K562 (cell line): ENCODE measurements around the gene NUP153. TPM values are rescaled to one million over a fixed set of nuclear protein-coding genes. Genes with fewer than 3 reads are reported as not detected.

Source experiments
- ARHGAP35 ChIP-seq: fragments of 450-650 bp; IDR thresholded peaks from 2 replicates; pipeline ENCODE4 v1.6.1; 2018; ENCODE audit not compliant: partially characterized antibody
- DEAF1 ChIP-seq: fragments of 450-650 bp; formaldehyde crosslinking; IDR thresholded peaks from 2 replicates; pipeline ENCODE4 v1.4.0; 2020; ENCODE audit warnings: mild to moderate bottlenecking, moderate library complexity
- ETS2 ChIP-seq: IDR thresholded peaks from 2 replicates; pipeline ENCODE4 v1.6.1; 2016; ENCODE audit warnings: borderline replicate concordance, missing genetic modification characterization, mild to moderate bottlenecking, moderate library complexity, missing compliant biosample characterization; ENCODE audit not compliant: poor library complexity, severe bottlenecking
- JUNB ChIP-seq: fragments of 450-650 bp; formaldehyde crosslinking; conservative IDR thresholded peaks from 2 replicates; pipeline ENCODE4 v1.4.0; 2020; ENCODE audit warnings: mild to moderate bottlenecking
- KLF10 ChIP-seq: fragments of 250-450 bp; sonication (Bioruptor Pico); IDR thresholded peaks from 2 replicates; pipeline ENCODE4 v1.6.1; 2021; ENCODE audit warnings: matching md5 sums
- PRMT5 ChIP-seq: sonication (generic); formaldehyde crosslinking; IDR thresholded peaks from 2 replicates; pipeline ENCODE4 v1.5.0; 2020; ENCODE audit warnings: missing genetic modification reagents
- RERE ChIP-seq: sonication (generic); formaldehyde crosslinking; IDR thresholded peaks from 2 replicates; pipeline ENCODE4 v1.8.0; 2023; ENCODE audit warnings: missing genetic modification reagents, mild to moderate bottlenecking, borderline replicate concordance
- SIN3B ChIP-seq: fragments of 450-650 bp; IDR thresholded peaks from 2 replicates; pipeline ENCODE4 v1.6.1; 2017; ENCODE audit warnings: low read depth, mild to moderate bottlenecking, moderate library complexity
- TAF7 ChIP-seq: fragments of 450-650 bp; IDR thresholded peaks from 2 replicates; pipeline ENCODE4 v1.6.1; 2016; ENCODE audit warnings: missing genetic modification characterization, missing compliant biosample characterization
- XRCC5 ChIP-seq: fragments of 200-400 bp; formaldehyde crosslinking; IDR thresholded peaks from 2 replicates; pipeline ENCODE4 v1.6.1; 2017; ENCODE audit warnings: low read depth, mild to moderate bottlenecking, low read length
- ZEB2 ChIP-seq: fragments of 450-650 bp; IDR thresholded peaks from 2 replicates; pipeline ENCODE4 v1.6.1; 2016
- ZNF232 ChIP-seq: sonication (generic); formaldehyde crosslinking; IDR thresholded peaks from 2 replicates; pipeline ENCODE4 v1.8.0; 2022; ENCODE audit warnings: mild to moderate bottlenecking, missing genetic modification reagents
- ZNF551 ChIP-seq: fragments of 250-450 bp; sonication (Bioruptor Pico); IDR thresholded peaks from 2 replicates; pipeline ENCODE4 v1.5.0; 2021; ENCODE audit warnings: mild to moderate bottlenecking, moderate library complexity
- ZNF717 ChIP-seq: fragments of 250-450 bp; sonication (Bioruptor Pico); IDR thresholded peaks from 2 replicates; pipeline ENCODE4 v1.5.0; 2021
- ZNF75A ChIP-seq: fragments of 450-650 bp; formaldehyde crosslinking; IDR thresholded peaks from 2 replicates; pipeline ENCODE4 v1.4.0; 2020; ENCODE audit warnings: mild to moderate bottlenecking
- polyA plus RNA-seq, 8 experiments: library from polyadenylated mRNA; depleted of rRNA in 4 of 8; stranded (reverse) in 5 of 8; unstranded in 3 of 8; fragments of >200 nt; fragmentation: Nextera tagmentation in 2 of 8; fragmentation: Illumina TruSeq in 1 of 8; extraction: Ambion mirVana in 2 of 8; extraction: Trizol in 1 of 8; gene quantifications; 2 replicates each; pipeline versions ENCODE4 v1.2.1 to v1.2.3, GENCODE V29; 2011 to 2014; ENCODE audit warnings: inconsistent platforms in 1 of 8, missing spikeins in 1 of 8
- total RNA-seq, 7 experiments: library from RNA; depleted of rRNA in 6 of 7; stranded (reverse); fragments of >200 nt in 6 of 7; fragmentation: Illumina TruSeq in 2 of 7; extraction: Trizol in 2 of 7; gene quantifications; 2 replicates each; pipeline versions ENCODE4 v1.2.1 to v1.2.3, GENCODE V29; 2011 to 2021; ENCODE audit warnings: low replicate concordance in 1 of 7
- TF ChIP-seq, protein P1 (sequence below): sonication (generic); formaldehyde crosslinking; IDR thresholded peaks from 2 replicates; pipeline ENCODE4 v1.8.0; 2023; ENCODE audit warnings: mild to moderate bottlenecking, missing genetic modification reagents

Gene NUP153
- total and polyA plus RNA-seq, 9 of the 15 experiments (the other 6 are each of a cell fraction or from before 2014, with no cell fraction given): 21.9 to 110 (median 84.8) TPM

DNA sequence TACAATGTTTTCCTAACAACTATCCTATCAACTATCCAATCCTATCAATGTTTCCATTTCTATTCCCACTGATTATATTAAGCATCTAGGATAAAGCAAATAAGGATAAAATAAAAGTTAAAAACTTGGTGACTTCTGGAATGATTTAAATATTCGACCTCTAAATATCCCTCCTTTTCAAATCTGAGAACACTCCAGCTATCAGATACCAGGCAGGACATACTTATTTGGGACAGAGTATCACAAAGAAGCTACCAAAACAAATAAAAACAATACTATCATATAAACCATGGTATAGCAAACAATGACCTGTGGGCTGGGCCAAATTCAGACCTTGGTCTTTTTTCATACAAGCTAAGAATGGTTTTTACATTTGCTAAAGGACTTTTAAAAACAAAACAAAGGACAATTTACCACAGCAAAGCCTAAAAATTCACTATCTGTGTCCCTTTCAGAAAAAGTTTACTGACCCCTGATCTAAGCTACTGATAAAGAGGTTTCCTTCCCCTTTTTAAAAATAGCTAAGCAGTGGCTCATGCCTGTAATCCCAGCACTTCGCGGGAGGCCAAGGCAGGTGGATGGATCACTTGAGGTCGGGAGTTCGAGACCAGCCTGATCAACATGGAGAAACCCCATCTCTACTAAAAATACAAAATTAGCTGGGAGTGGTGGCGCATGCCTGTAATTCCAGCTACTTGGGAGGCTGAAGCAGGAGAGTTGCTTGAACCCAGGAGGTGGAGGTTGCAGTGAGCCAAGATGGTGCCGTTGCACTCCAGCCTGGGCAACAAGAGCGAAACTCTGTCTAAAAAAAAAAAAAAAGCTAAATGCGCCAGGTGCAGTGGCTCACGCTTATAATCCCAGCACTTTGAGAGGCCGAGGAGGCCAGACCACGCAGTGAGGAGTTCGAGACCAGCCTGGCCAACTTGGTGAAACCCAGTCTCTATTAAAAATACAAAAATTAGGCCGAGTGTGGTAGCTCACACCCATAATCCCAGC lies 6.0 kb downstream of the NUP153 start (continued):
- TF ChIP-seq JUNB: no peak
- no peak for TF ChIP-seq ZNF75A (CRISPR knock-in tag)
- peak; percentile 13; the same call in 1 of the 2 replicates for TF ChIP-seq DEAF1 (CRISPR knock-in tag)
- 0 out of 2 replicates have a peak, but pooled peaks have one; percentile 38 for TF ChIP-seq ZNF551 (CRISPR knock-in tag)
- no peak for TF ChIP-seq XRCC5
- TF ChIP-seq ZNF232 (CRISPR knock-in tag): no peak
- TF ChIP-seq KLF10 (CRISPR knock-in tag): no peak
- TF ChIP-seq PRMT5 (CRISPR knock-in tag): no peak
- no peak for TF ChIP-seq TAF7
- no peak for TF ChIP-seq ARHGAP35
- no peak for TF ChIP-seq SIN3B
- no peak for TF ChIP-seq ZNF717 (CRISPR knock-in tag)
- 0 out of 2 replicates have a peak, but pooled peaks have one; percentile 57 for TF ChIP-seq ZEB2
- TF ChIP-seq RERE (CRISPR knock-in tag): no peak
- no peak for TF ChIP-seq ETS2 (tag)
- TF ChIP-seq, protein P1, sequence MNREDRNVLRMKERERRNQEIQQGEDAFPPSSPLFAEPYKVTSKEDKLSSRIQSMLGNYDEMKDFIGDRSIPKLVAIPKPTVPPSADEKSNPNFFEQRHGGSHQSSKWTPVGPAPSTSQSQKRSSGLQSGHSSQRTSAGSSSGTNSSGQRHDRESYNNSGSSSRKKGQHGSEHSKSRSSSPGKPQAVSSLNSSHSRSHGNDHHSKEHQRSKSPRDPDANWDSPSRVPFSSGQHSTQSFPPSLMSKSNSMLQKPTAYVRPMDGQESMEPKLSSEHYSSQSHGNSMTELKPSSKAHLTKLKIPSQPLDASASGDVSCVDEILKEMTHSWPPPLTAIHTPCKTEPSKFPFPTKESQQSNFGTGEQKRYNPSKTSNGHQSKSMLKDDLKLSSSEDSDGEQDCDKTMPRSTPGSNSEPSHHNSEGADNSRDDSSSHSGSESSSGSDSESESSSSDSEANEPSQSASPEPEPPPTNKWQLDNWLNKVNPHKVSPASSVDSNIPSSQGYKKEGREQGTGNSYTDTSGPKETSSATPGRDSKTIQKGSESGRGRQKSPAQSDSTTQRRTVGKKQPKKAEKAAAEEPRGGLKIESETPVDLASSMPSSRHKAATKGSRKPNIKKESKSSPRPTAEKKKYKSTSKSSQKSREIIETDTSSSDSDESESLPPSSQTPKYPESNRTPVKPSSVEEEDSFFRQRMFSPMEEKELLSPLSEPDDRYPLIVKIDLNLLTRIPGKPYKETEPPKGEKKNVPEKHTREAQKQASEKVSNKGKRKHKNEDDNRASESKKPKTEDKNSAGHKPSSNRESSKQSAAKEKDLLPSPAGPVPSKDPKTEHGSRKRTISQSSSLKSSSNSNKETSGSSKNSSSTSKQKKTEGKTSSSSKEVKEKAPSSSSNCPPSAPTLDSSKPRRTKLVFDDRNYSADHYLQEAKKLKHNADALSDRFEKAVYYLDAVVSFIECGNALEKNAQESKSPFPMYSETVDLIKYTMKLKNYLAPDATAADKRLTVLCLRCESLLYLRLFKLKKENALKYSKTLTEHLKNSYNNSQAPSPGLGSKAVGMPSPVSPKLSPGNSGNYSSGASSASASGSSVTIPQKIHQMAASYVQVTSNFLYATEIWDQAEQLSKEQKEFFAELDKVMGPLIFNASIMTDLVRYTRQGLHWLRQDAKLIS (CRISPR knock-in tag): no peak
